GM18909 (cell line): ENCODE measurements around the gene PLIN1.

Source experiments
- ATAC-seq: cut with Tn5 transposase; IDR thresholded peaks from one replicate; pipeline ENCODE4 v1.9.1; 2021; ENCODE audit warnings: mild to moderate bottlenecking; ENCODE audit not compliant: unreplicated experiment, poor library complexity

PLIN1 gene

GRCh38 chr15:89672221-89673164 is 6.7 kb downstream of the PLIN1 start:
- ATAC-seq, result no peak

- no peak for ATAC-seq
Measured at GRCh38 chr15:89671687-89672086, 7.5 kb downstream of the PLIN1 start.

GRCh38 chr15:89670971-89671560 is 8.1 kb downstream of the PLIN1 start:
- no peak for ATAC-seq

GRCh38 chr15:89669941-89670340 is 9.2 kb downstream of the PLIN1 start:
- no peak for ATAC-seq

- no peak for ATAC-seq
Measured at GRCh38 chr15:89669309-89669865, 9.8 kb downstream of the PLIN1 start.

- no peak for ATAC-seq
Measured at GRCh38 chr15:89668171-89668570, 11.0 kb downstream of the PLIN1 start.

- ATAC-seq, result no peak
Measured at GRCh38 chr15:89667706-89667960, 11.5 kb downstream of the PLIN1 start.

GRCh38 chr15:89666858-89667705 is 12.1 kb downstream of the PLIN1 start:
- ATAC-seq, result no peak

- ATAC-seq, result no peak
Measured at GRCh38 chr15:89666184-89666857, 12.8 kb downstream of the PLIN1 start.

- ATAC-seq, result peak; percentile 56
Measured at GRCh38 chr15:89665449-89666181, 13.6 kb downstream of the PLIN1 start.

GRCh38 chr15:89664441-89665350 is 14.5 kb downstream of the PLIN1 start:
- no peak for ATAC-seq

GRCh38 chr15:89662893-89663626 is 16.1 kb downstream of the PLIN1 start:
- no peak for ATAC-seq

- ATAC-seq, result no peak
Measured at GRCh38 chr15:89660556-89660955, 18.6 kb downstream of the PLIN1 start.

- ATAC-seq, result no peak
Measured at GRCh38 chr15:89659295-89659694, 19.9 kb downstream of the PLIN1 start.

- ATAC-seq, result no peak
Measured at GRCh38 chr15:89657686-89658200, 21.4 kb downstream of the PLIN1 start.

GRCh38 chr15:89656116-89656815 is 22.9 kb downstream of the PLIN1 start:
- no peak for ATAC-seq
